HepG2 (cell line): ENCODE measurements around the gene ANO9. TPM values are rescaled to one million over a fixed set of nuclear protein-coding genes. Genes with fewer than 3 reads are reported as not detected.
"Not testable (repeated sequence)": the region's sequence is repeated elsewhere in the genome, so short reads cannot be mapped to it uniquely, and the experiment has no call there.

ENCODE experiments used
- ATAC-seq: fragments of 200-7000 bp; cut with Tn5 transposase; 3 replicates; pipeline ENCODE4 v1.9.1; 2020; ENCODE audit warnings: mild to moderate bottlenecking, moderate library complexity
- BruUV-seq: library from RNA; stranded (reverse); fragments of 400-500 nt; replicated peaks from 2 replicates; lab custom pipeline; 2021; lab: Mats Ljungman, UMichigan
- CTCF ChIA-PET: fragments of 300-600 bp; formaldehyde crosslinking; extraction: SDS; loops from one replicate; lab custom pipeline; 2021; ENCODE audit warnings: low total read pairs, inconsistent platforms, low intra/inter-chr PET ratio; lab: Yijun Ruan, JAX
- POLR2A ChIA-PET: fragments of 350-600 bp; sonication (Branson Sonifier 250); formaldehyde crosslinking; loops from one replicate; lab custom pipeline; 2020; ENCODE audit warnings: antibody characterized with exemption, inconsistent platforms; lab: Yijun Ruan, JAX
- DNase-seq: peaks from one replicate; pipeline ENCODE4 v3.0.0-alpha.2; 2015; ENCODE audit warnings: low spot score
- FAIRE-seq: peaks from 3 replicates; lab custom pipeline; 2011; peaks lifted over from hg19 to GRCh38; lab: Jason Lieb, UNC
- H2AFZ ChIP-seq: one replicate; pipeline ENCODE4 v1.6.1; 2011; ENCODE audit warnings: low read length, inconsistent platforms
- H3K27ac ChIP-seq: fragments of 300-600 bp; 3 replicates; pipeline ENCODE4 v1.8.0; 2011; ENCODE audit warnings: mixed run types, mild to moderate bottlenecking, mixed read lengths, low read length, inconsistent platforms; ENCODE audit not compliant: insufficient read depth; ENCODE audit errors: extremely low read length
- H3K27me3 ChIP-seq, 2 experiments: fragments of 200-600 bp in 1 of 2; 2 replicates in 1 of 2; 3 replicates in 1 of 2; pipeline versions ENCODE4 v1.6.0 to v1.8.0; 2011; ENCODE audit warnings: low read length in 2 of 2, mild to moderate bottlenecking in 2 of 2, moderate library complexity in 2 of 2, inconsistent platforms in 1 of 2; ENCODE audit not compliant: insufficient read depth in 2 of 2, control insufficient read depth in 1 of 2
- H3K36me3 ChIP-seq, 2 experiments: fragments of 200-600 bp in 1 of 2; replicated peaks in 1 of 2; 2 replicates in 1 of 2; 3 replicates in 1 of 2; pipeline versions ENCODE4 v1.5.1 to v1.8.0; 2011; ENCODE audit warnings: low read length in 2 of 2, inconsistent platforms in 1 of 2; ENCODE audit not compliant: insufficient read depth in 2 of 2, control insufficient read depth in 1 of 2
- H3K4me1 ChIP-seq: 2 replicates; pipeline ENCODE4 v1.5.1; 2012; ENCODE audit warnings: low read length, inconsistent platforms; ENCODE audit not compliant: insufficient read depth
- H3K4me2 ChIP-seq: 2 replicates; pipeline ENCODE4 v1.6.0; 2011; ENCODE audit warnings: low read depth, low read length, inconsistent platforms
- H3K4me3 ChIP-seq, 3 experiments: fragments of 200-600 bp in 1 of 3; sonication (generic), shearing (Covaris generic) in 1 of 3; replicated peaks in 1 of 3; 2 replicates each; pipeline ENCODE4 v1.5.1; 2011 to 2016; ENCODE audit warnings: low read length in 3 of 3, inconsistent platforms in 2 of 3, low read depth in 2 of 3, mild to moderate bottlenecking in 2 of 3, control low read depth in 1 of 3, mixed read lengths in 1 of 3; ENCODE audit not compliant: insufficient read depth in 1 of 3
- H3K79me2 ChIP-seq: one replicate; pipeline ENCODE4 v1.6.1; 2011; ENCODE audit warnings: low read length, inconsistent platforms; ENCODE audit not compliant: insufficient read depth
- H3K9ac ChIP-seq: 2 replicates; pipeline ENCODE4 v1.6.0; 2011; ENCODE audit warnings: mild to moderate bottlenecking, low read depth, low read length, inconsistent platforms; ENCODE audit not compliant: insufficient read depth
- H3K9me3 ChIP-seq: 2 replicates; pipeline ENCODE4 v1.5.1; 2012; ENCODE audit warnings: mild to moderate bottlenecking, low read length
- H4K20me1 ChIP-seq: 2 replicates; pipeline ENCODE4 v1.6.0; 2011; ENCODE audit warnings: inconsistent platforms, mild to moderate bottlenecking, low read length, moderate library complexity; ENCODE audit not compliant: insufficient read depth
- HNRNPK ChIP-seq: fragments of 200-400 bp; formaldehyde crosslinking; IDR thresholded peaks from 2 replicates; pipeline ENCODE4 v1.6.1; 2018; ENCODE audit warnings: low read length, low read depth, moderate library complexity, mild to moderate bottlenecking; ENCODE audit not compliant: poor library complexity, severe bottlenecking
- ZNF24 ChIP-seq: fragments of 450-650 bp; IDR thresholded peaks from 2 replicates; pipeline ENCODE4 v1.6.1; 2017; ENCODE audit warnings: antibody characterized with exemption, mild to moderate bottlenecking
- WGBS: methylation state at CpG from one replicate; pipeline ENCODE4 v1.1.6; 2017; ENCODE audit warnings: low lambda C conversion rate; 5-methylcytosine and 5-hydroxymethylcytosine counted together
- in situ Hi-C: cut with HindIII; loops from 2 replicates; pipeline ENCODE4 v1.10.0; 2017; ENCODE audit warnings: low pct_unique_long_range_greater_than_20kb; ENCODE audit not compliant: extremely low pct_ligation_motif_present
- intact Hi-C: fragments of 100-400 bp; cut with micrococcal nuclease; formaldehyde crosslinking; loops from one replicate; pipeline ENCODE4 v1.10.0; 2022; ENCODE audit not compliant: unreplicated experiment
- polyA plus RNA-seq, 8 experiments: library from polyadenylated mRNA; depleted of rRNA in 3 of 8; stranded (reverse) in 7 of 8; unstranded in 1 of 8; fragments of >200 nt; fragmentation: Illumina TruSeq in 4 of 8; extraction: Trizol in 4 of 8; gene quantifications; 2 replicates each; pipeline versions ENCODE4 v1.2.1 to v1.2.3, GENCODE V29; 2011 to 2016; ENCODE audit warnings: low read depth in 4 of 8, missing spikeins in 1 of 8, mixed read lengths in 1 of 8; ENCODE audit not compliant: insufficient read depth in 1 of 8
- total RNA-seq, 5 experiments: library from RNA; depleted of rRNA; stranded (reverse); fragments of >200 nt; fragmentation: Illumina TruSeq; extraction: Trizol; gene quantifications; 2 replicates each; pipeline ENCODE4 v1.2.3, GENCODE V29; 2016; ENCODE audit warnings: low read depth in 1 of 5
- TF ChIP-seq, protein P1 (sequence below): sonication (generic); formaldehyde crosslinking; IDR thresholded peaks from 2 replicates; pipeline ENCODE4 v1.4.0; 2020; ENCODE audit warnings: missing genetic modification reagents

Gene ANO9
- total and polyA plus RNA-seq, 2 of the 13 experiments (the other 11 are each of a cell fraction or from before 2014, with no cell fraction given), result 8.9 to 14.3 TPM

DNA sequence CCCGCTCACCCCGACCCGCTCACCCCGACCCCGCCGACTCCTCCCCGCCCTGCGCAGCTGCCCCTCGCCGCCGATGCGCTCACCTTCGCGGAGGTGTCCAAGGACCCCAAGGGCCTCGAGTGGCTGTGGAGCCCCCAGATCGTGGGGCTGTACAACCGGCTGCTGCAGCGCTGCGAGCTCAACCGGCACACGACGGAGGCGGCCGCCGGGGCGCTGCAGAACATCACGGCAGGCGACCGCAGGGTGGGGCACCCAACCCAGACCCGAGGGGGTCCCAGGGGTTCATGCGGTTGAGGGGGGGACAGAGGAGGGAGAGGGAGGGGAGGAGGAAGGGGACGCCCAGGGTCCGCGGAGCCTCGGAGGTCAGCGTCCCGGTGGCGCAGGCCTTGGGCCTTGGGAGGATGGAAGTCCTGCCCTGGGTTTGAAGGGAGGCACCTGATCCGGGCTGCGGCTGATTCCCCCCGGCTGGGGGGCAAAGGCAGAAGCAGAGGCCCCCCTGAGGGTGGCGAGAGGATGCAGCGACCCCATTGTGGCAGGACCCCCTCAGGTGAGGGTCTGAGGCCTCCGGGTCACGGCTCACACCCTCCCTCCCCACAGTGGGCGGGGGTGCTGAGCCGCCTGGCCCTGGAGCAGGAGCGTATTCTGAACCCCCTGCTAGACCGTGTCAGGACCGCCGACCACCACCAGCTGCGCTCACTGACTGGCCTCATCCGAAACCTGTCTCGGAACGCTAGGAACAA is 38.6 kb downstream of the ANO9 start:
- intact Hi-C loops, result no loop called here

DNA sequence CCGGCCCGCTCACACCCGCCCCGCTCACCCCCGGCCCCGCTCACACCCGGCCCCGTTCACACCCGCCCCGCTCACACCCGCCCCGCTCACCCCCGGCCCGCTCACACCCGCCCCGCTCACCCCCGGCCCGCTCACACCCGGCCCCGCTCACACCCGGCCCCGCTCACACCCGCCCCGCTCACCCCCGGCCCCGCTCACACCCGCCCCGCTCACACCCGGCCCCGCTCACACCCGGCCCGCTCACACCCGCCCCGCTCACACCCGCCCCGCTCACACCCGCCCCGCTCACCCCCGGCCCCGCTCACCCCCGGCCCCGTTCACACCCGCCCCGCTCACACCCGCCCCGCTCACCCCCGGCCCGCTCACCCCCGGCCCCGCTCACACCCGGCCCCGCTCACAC is 40.6 kb downstream of the ANO9 start:
- ATAC-seq, result not testable (repeated sequence)
- WGBS, result no CpG with 5 or more reads among the region's 52 CpGs

More for the DNA sequence above, 38.6 kb downstream of the ANO9 start:
- Histone ChIP-seq H3K4me3 (no peak overlapping the region), H3K4me1 (peaks cover 8% of the 10 kb centered on the region), H2AFZ (no peak overlapping the region), H4K20me1 (no peaks in the 10 kb centered on the region), H3K4me2 (no peak overlapping the region), H3K79me2 (no peaks in the 10 kb centered on the region), H3K27me3 (no peaks in the 10 kb centered on the region), H3K9ac (no peak overlapping the region), H3K9me3 (no peaks in the 10 kb centered on the region), H3K27ac (no peak overlapping the region), H3K36me3 (peaks cover 5 to 20% of the 10 kb centered on the region in 2 experiments; a peak in 3 of 5 replicates)
- in situ Hi-C loops, result no loop called here
- FAIRE-seq, result no peak
- BruUV-seq, result no TSS peak
- ChIA-PET POLR2A (no interaction called here), CTCF (no interaction called here)
- ATAC-seq, result no peak
- TF ChIP-seq ZNF24, result no peak
- TF ChIP-seq HNRNPK, result peak; percentile 57
- TF ChIP-seq, protein P1, sequence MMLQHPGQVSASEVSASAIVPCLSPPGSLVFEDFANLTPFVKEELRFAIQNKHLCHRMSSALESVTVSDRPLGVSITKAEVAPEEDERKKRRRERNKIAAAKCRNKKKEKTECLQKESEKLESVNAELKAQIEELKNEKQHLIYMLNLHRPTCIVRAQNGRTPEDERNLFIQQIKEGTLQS (CRISPR knock-in tag), result no peak
- DNase-seq, result no peak
- 98% methylated on average over 43 of the region's 55 CpGs for WGBS

More for the DNA sequence above, 40.6 kb downstream of the ANO9 start:
- FAIRE-seq, in situ Hi-C loops, H3K9ac ChIP-seq, BruUV-seq, H3K9me3 ChIP-seq, H2AFZ ChIP-seq, DNase-seq, H3K4me3 ChIP-seq, CTCF ChIA-PET, H3K79me2 ChIP-seq, POLR2A ChIA-PET, H3K4me2 ChIP-seq, H4K20me1 ChIP-seq, H3K27ac ChIP-seq, intact Hi-C loops, H3K27me3 ChIP-seq: not testable (repeated sequence)
- Histone ChIP-seq H3K36me3 (peaks cover 5 to 24% of the 10 kb centered on the region in 2 experiments; a peak in 3 of 5 replicates), H3K4me1 (peaks cover 15% of the 10 kb centered on the region)
